Ishikawa (cell line): ENCODE results near the gene RAD51B.
A peak's percentile ranks its signal among the peaks of the same experiment; 100 is the strongest.

Source experiments
- EP300 ChIP-seq: IDR thresholded peaks from 2 replicates; pipeline ENCODE4 v1.6.1; 2012; ENCODE audit warnings: borderline replicate concordance
- FOXM1 ChIP-seq: IDR thresholded peaks from 2 replicates; pipeline ENCODE4 v1.6.1; 2012; ENCODE audit warnings: low read depth, borderline replicate concordance
- MAX ChIP-seq: IDR thresholded peaks from 2 replicates; pipeline ENCODE4 v1.6.1; 2012
- TAF1 ChIP-seq: IDR thresholded peaks from 2 replicates; pipeline ENCODE4 v1.6.1; 2012; ENCODE audit warnings: low read depth, mild to moderate bottlenecking
- TCF12 ChIP-seq: IDR thresholded peaks from 2 replicates; pipeline ENCODE4 v1.6.1; 2012; ENCODE audit warnings: low read depth

- peak; percentile 92 for TF ChIP-seq EP300
- 0 out of 2 replicates have a peak, but pooled peaks have one; percentile 13 for TF ChIP-seq MAX
- TF ChIP-seq TAF1: no peak
- TF ChIP-seq FOXM1: peak; percentile 90; the same call in 1 of the 2 replicates
- TF ChIP-seq TCF12: peak; percentile 95
These were observed 475.8 kb downstream of the RAD51B start for GRCh38 chr14:68295316-68295816.
